Heart right ventricle (tissue), 16 donors: Measurements from ENCODE around the gene SLC31A2. TPM values are rescaled to one million over a fixed set of nuclear protein-coding genes. Genes with fewer than 3 reads are reported as not detected.
A peak's percentile ranks its signal among the peaks of the same experiment; 100 is the strongest.

ENCODE experiments used
- ATAC-seq, 8 donors: fragments of 200-7000 bp; cut with Tn5 transposase; one replicate each; pipeline ENCODE4 v1.9.1; 2020; ENCODE audit warnings: mild to moderate bottlenecking in 8 of 8, moderate library complexity in 8 of 8, moderate number of reproducible peaks in 1 of 8
- DNase-seq, 2 donors: peaks; one replicate each; pipeline ENCODE4 v3.0.0-alpha.2; 2020
- H3K27ac ChIP-seq, 10 donors: fragments of 200-600 bp; sonication (generic) in 2 of 10; one replicate each; pipeline versions ENCODE4 v1.5.0 to v1.8.0; 2020 to 2022; ENCODE audit warnings: mild to moderate bottlenecking in 3 of 10
- H3K27me3 ChIP-seq, 7 donors: fragments of 200-600 bp; one replicate each; pipeline ENCODE4 v1.8.0; 2021 to 2022; ENCODE audit warnings: mild to moderate bottlenecking in 2 of 7
- H3K36me3 ChIP-seq, 9 donors: fragments of 200-600 bp; sonication (generic) in 1 of 9; one replicate each; pipeline versions ENCODE4 v1.5.0 to v1.8.0; 2020 to 2022; ENCODE audit warnings: mild to moderate bottlenecking in 2 of 9
- H3K4me1 ChIP-seq, 9 donors: fragments of 200-600 bp; sonication (generic) in 1 of 9; one replicate each; pipeline versions ENCODE4 v1.5.0 to v1.8.0; 2020 to 2022; ENCODE audit warnings: mild to moderate bottlenecking in 4 of 9
- H3K4me3 ChIP-seq, 10 donors: fragments of 200-600 bp; sonication (generic) in 2 of 10; one replicate each; pipeline versions ENCODE4 v1.5.0 to v1.8.0; 2020 to 2022; ENCODE audit warnings: mild to moderate bottlenecking in 7 of 10, moderate library complexity in 2 of 10
- H3K9me3 ChIP-seq, 11 donors: fragments of 200-600 bp in 10 of 11; sonication (generic) in 2 of 11; one replicate each; pipeline versions ENCODE4 v1.5.0 to v1.8.0; 2013 to 2022; ENCODE audit warnings: mild to moderate bottlenecking in 2 of 11, control low read depth in 1 of 11, moderate library complexity in 1 of 11
- WGBS, 2 donors: extraction: QIAGEN DNeasy Blood & Tissue Kit; methylation state at CpG; one replicate each; pipeline ENCODE4 v1.1.7; 2013; ENCODE audit warnings: inconsistent platforms in 1 of 2; 5-methylcytosine and 5-hydroxymethylcytosine counted together
- intact Hi-C, 10 donors: fragments of 100-400 bp; cut with DNase I; formaldehyde crosslinking; loops; one replicate each; pipeline versions ENCODE4 v1.11.1 to v1.14.2; 2022
- polyA plus RNA-seq, 2 donors: library from polyadenylated mRNA; stranded (reverse); fragments of 200-250 nt; gene quantifications; one replicate each; pipeline ENCODE4 v1.2.3, GENCODE V29; 2013
- total RNA-seq, 10 donors: library from RNA; stranded (reverse); fragmentation: NEBNext Ultra II Directional in 3 of 10; extraction: Animal tissue kit (Norgen Biotek cat#: 25700) in 3 of 10; gene quantifications; one replicate each; pipeline versions ENCODE4 v1.2.1 to v1.2.4, GENCODE V29; 2021 to 2023
- TF ChIP-seq, protein P1 (sequence below), 9 donors: fragments of 200-600 bp; sonication (generic) in 2 of 9; IDR thresholded peaks; one replicate each; pipeline versions ENCODE4 v1.5.0 to v1.8.0; 2021 to 2022; ENCODE audit warnings: antibody characterized with exemption in 9 of 9, mild to moderate bottlenecking in 5 of 9, moderate library complexity in 1 of 9
- donor health status: Arrhythmogenic right ventricular cardiomyopathy.
- donor health status: ischemic (EF 13 %, LVEDD 7.1; RV severe dilation, severe dysfunction).
- donor health status: healthy with polysubstance abuse.
- donor health status: DM: no; HTN: yes; CAD: no.
- donor health status: DM: no; HTN: no; CAD: no.
- donor health status: ischemic (EF 25% LVEDD 6.9; RV normal size, moderate dysfunction).
- donor health status: ischemic (EF 25% LVEDD 5.7; RV mildly dilated, moderate dysfunction).
- donor health status: healthy.
- donor health status: DM: yes; HTN: yes; CAD: no.
- donor health status: Ischemic cardiomyopathy.
- donor health status: ischemic (EF 35%, LVEDD 5.7; RV mildly dilated, moderate dysfunction).
- donor health status: nonischemic (EF 11% LVEDD 7.7; RV severe dilation, severe dysfunction).
- donor health status: DM: yes; HTN: yes; CAD: no.
- donor health status: PGD.
- donor health status: ischemic (EF 29% LVEDD 5.4; RV normal size, mild dysfunction).
- donor health status: nonischemic (EF 23%, LVEDD 6.1; RV moderate dilation, normal function).

SLC31A2 gene
- total and polyA plus RNA-seq, 12 donors: 6.8 to 19.3 (median 9.7) TPM

DNA sequence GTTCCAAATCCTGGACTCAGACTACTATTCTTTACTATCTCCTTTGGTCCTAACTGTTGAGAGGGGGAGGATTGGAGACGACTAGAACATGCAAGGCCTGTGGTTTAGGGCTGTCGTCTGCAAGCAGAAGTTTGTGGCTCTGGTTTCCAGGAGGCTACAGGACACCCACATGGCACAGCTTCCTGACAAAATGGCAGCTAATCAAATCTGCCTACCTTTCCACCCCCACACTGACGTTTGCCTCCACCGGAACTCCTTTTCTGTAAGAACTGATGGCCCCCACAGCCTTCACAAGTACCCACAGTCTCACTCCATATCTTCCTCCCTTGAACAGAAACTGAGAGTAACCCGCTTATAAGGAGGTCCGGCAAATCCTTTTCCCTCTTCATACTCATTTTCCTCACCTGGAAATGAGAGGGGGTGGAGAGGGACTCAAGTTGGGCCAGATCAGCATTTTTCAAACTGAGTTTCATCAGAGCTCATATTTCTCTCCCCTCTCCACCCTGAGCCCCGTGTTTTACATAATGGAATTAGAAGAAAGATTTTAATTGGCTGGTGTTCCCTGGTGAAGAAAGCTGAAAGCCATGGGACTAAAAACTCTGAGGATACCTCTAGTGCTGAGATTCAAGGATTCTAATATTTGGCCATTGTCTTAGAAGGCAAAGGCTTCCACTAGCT, 5.2 kb downstream of the SLC31A2 start:
- H3K4me3 ChIP-seq: no peak overlapping the region
- no peaks in the 10 kb centered on the region for H3K9me3 ChIP-seq
- peak in 2 of 8 donors; percentile 13 to 31 for ATAC-seq
- DNase-seq: no peak
- H3K27ac ChIP-seq: peak overlapping the region in 1 of 10 donors; percentile 55
- peaks cover 2 to 56% (median 21%) of the 10 kb centered on the region in 9 donors for H3K4me1 ChIP-seq
- intact Hi-C loops: loop anchor here in 1 of 10 donors (10.0 kb wide), 1 partner anchor 59 kb away; no protein-coding TSS in a partner anchor
- TF ChIP-seq, protein P1, sequence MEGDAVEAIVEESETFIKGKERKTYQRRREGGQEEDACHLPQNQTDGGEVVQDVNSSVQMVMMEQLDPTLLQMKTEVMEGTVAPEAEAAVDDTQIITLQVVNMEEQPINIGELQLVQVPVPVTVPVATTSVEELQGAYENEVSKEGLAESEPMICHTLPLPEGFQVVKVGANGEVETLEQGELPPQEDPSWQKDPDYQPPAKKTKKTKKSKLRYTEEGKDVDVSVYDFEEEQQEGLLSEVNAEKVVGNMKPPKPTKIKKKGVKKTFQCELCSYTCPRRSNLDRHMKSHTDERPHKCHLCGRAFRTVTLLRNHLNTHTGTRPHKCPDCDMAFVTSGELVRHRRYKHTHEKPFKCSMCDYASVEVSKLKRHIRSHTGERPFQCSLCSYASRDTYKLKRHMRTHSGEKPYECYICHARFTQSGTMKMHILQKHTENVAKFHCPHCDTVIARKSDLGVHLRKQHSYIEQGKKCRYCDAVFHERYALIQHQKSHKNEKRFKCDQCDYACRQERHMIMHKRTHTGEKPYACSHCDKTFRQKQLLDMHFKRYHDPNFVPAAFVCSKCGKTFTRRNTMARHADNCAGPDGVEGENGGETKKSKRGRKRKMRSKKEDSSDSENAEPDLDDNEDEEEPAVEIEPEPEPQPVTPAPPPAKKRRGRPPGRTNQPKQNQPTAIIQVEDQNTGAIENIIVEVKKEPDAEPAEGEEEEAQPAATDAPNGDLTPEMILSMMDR (IDR thresholded peaks at IDR 0.05): no peak
- 42 to 47% methylated on average over 7 of the region's 7 CpGs for WGBS, 2 donors
- peaks cover 0 to 54% (median 19%) of the 10 kb centered on the region in 9 donors for H3K36me3 ChIP-seq
- H3K27me3 ChIP-seq: no peaks in the 10 kb centered on the region

DNA sequence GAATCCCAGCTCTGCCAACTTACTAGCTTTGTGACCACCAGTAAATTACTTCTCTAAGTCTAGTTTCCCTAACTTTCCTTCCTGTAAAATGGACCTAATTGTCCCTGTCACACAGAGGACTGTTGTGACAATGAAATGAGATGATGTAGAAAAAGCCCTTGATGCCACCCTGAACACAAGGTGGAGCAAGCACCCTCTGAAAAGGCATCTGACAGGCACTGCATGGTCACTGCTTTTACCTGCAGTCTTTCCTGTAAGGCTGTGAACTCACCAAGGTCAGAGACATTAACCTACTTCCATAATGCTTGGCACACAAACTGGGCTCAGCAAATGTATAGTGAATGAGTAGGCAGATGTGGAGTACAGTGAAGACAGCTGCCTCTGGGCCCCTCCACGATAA, 6.1 kb downstream of the SLC31A2 start:
- no peak overlapping the region for H3K4me3 ChIP-seq
- intact Hi-C loops: loop anchor here in 1 of 10 donors (10.0 kb wide), 1 partner anchor 58 kb away; no protein-coding TSS in a partner anchor
- no peaks in the 10 kb centered on the region for H3K9me3 ChIP-seq
- 83 to 88% methylated on average over 1 of the region's 1 CpG for WGBS, 2 donors
- H3K27ac ChIP-seq: no peak overlapping the region
- peaks cover 0 to 62% (median 26%) of the 10 kb centered on the region in 9 donors for H3K36me3 ChIP-seq
- no peak for DNase-seq
- TF ChIP-seq, protein P1 (IDR thresholded peaks at IDR 0.05): no peak
- H3K4me1 ChIP-seq: peaks cover 2 to 52% (median 17%) of the 10 kb centered on the region in 9 donors
- no peak for ATAC-seq
- no peaks in the 10 kb centered on the region for H3K27me3 ChIP-seq

DNA sequence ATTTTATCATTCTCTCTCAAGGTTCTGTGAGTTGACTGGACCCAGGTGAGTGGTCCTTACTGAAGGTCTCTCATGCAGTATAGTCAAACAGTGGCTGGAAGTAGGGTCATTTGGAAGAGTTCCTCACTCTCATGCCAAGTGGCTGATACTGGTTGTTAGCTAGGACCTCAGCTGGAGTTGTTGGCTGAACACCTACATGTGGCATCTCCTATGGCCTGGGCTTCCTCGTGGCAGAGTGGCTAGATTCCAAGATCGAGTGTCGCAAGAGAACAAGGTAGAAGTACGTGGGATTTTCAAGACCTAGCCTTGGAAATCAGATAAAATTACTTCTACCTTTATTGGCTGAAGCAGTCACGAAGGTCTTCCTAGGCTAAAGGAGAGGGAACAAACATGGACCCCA, 7.6 kb downstream of the SLC31A2 start:
- Histone ChIP-seq H3K36me3 (peaks cover 0 to 75% (median 37%) of the 10 kb centered on the region in 9 donors), H3K4me3 (no peak overlapping the region), H3K27ac (no peak overlapping the region), H3K27me3 (no peaks in the 10 kb centered on the region), H3K9me3 (no peaks in the 10 kb centered on the region), H3K4me1 (peaks cover 0 to 36% (median 8%) of the 10 kb centered on the region in 9 donors)
- intact Hi-C loops: loop anchor here in 1 of 10 donors (10.0 kb wide), 1 partner anchor 56 kb away; no protein-coding TSS in a partner anchor
- no peak for ATAC-seq
- DNase-seq: no peak
- TF ChIP-seq, protein P1 (IDR thresholded peaks at IDR 0.05): no peak
- WGBS, 2 donors: 80 to 85% methylated on average over 5 of the region's 5 CpGs

DNA sequence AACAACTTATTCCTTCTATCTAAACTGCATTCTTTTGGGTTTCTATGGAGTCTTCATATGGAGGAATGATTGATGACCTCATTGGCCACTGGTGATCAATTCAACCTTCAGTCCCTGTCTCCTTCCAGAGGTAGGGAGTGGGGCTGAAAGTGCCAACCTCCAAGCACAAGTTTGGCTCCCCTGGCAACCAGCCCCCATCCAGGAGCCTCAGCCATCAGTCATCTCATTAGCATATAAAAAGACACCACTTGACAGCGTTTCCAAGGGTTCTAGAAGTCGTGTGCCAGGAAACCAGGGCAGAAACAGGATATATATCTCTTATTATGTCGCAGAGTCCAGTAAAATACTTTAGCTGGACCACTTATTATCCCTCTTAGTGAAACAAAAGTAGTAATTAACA, 9.8 kb downstream of the SLC31A2 start:
- 17 to 35% methylated on average over 3 of the region's 3 CpGs for WGBS, 2 donors
- ATAC-seq: no peak
- intact Hi-C loops: no loop called here

More for the DNA sequence above, 9.8 kb downstream of the SLC31A2 start:
- Histone ChIP-seq H3K4me3 (no peak overlapping the region), H3K27me3 (no peaks in the 10 kb centered on the region), H3K36me3 (peaks cover 0 to 93% (median 37%) of the 10 kb centered on the region in 9 donors), H3K9me3 (no peaks in the 10 kb centered on the region), H3K4me1 (peaks cover 0 to 39% (median 17%) of the 10 kb centered on the region in 9 donors), H3K27ac (no peak overlapping the region)
- TF ChIP-seq, protein P1 (IDR thresholded peaks at IDR 0.05): no peak
- DNase-seq: no peak
